ENCODE data around the gene DYNC1LI1. TPM values are rescaled to one million over a fixed set of nuclear protein-coding genes. Genes with fewer than 3 reads are reported as not detected.

DYNC1LI1 gene
- total RNA-seq, 4 donors from 2014 or later: 23.5 to 46.0 (median 26.5) TPM

GRCh38 chr3:32612547-32612946 lies 41.9 kb upstream of the DYNC1LI1 start:
- Histone ChIP-seq H3K27me3 (no peaks in the 10 kb centered on the region), H3K9me3 (no peaks in the 10 kb centered on the region), H3K4me3 (replicated peaks in 1 of 3) (no peak overlapping the region), H3K4me1 (no peaks in the 10 kb centered on the region), H3K27ac (no peak overlapping the region), H3K36me3 (no peaks in the 10 kb centered on the region)
- TF ChIP-seq, protein P1, sequence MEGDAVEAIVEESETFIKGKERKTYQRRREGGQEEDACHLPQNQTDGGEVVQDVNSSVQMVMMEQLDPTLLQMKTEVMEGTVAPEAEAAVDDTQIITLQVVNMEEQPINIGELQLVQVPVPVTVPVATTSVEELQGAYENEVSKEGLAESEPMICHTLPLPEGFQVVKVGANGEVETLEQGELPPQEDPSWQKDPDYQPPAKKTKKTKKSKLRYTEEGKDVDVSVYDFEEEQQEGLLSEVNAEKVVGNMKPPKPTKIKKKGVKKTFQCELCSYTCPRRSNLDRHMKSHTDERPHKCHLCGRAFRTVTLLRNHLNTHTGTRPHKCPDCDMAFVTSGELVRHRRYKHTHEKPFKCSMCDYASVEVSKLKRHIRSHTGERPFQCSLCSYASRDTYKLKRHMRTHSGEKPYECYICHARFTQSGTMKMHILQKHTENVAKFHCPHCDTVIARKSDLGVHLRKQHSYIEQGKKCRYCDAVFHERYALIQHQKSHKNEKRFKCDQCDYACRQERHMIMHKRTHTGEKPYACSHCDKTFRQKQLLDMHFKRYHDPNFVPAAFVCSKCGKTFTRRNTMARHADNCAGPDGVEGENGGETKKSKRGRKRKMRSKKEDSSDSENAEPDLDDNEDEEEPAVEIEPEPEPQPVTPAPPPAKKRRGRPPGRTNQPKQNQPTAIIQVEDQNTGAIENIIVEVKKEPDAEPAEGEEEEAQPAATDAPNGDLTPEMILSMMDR (IDR thresholded peaks at IDR 0.05): no peak
- no peak for TF ChIP-seq POLR2A (IDR thresholded peaks at IDR 0.05)
- DNase-seq: no peak
- intact Hi-C loops (cut with DNase I): no loop called here
- 74 to 91% methylated on average over 1 of the region's 1 CpG for WGBS, 2 donors

DNA sequence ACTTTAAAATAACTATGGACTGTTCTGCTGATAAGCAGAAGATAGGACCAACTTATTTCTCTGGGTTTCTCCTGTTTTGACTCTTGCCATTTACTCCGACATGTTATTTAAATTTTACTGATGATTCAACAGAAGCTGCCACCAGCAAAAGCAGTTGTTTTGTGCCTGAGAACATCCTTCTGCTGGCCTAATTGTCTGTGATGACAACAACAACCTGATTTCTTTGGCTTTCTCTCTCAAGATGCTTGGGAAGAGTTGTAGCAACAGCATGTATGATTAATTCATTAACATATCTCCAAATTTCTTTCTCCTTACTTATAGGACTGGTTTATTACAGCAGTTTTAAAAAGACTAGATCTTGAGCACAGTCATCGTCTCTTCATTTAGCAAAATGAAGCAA lies 36.9 kb upstream of the DYNC1LI1 start:
- H3K4me3 ChIP-seq (replicated peaks in 1 of 3): no peak overlapping the region
- DNase-seq: no peak
- no peaks in the 10 kb centered on the region for H3K9me3 ChIP-seq
- H3K4me1 ChIP-seq: no peaks in the 10 kb centered on the region
- TF ChIP-seq, protein P1 (IDR thresholded peaks at IDR 0.05): no peak
- TF ChIP-seq POLR2A (IDR thresholded peaks at IDR 0.05): no peak
- 98 to 99% methylated on average over 2 of the region's 2 CpGs for WGBS, 2 donors
- intact Hi-C loops (cut with DNase I): no loop called here
- H3K27me3 ChIP-seq: no peaks in the 10 kb centered on the region
- H3K27ac ChIP-seq: no peak overlapping the region
- no peaks in the 10 kb centered on the region for H3K36me3 ChIP-seq

DNA sequence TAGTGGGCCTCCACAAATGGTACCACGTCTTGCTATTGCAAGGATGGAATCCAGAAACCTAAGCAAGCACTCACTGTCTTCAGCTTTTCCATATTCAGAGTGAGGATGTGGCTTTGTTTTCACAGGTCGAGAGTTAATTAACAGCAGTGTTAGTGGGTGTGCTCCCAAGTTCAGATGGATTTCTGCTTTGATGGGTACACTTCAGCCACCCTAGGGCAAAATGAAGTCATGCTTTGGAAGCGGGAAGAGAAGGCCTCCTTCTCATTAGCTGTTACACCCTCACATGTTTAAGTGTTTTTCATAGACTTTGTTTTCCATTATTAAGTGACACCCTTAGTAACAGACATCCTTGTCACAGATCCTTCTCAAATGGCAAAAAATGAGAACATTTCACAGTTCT lies 36.3 kb upstream of the DYNC1LI1 start:
- no peak for DNase-seq
- Histone ChIP-seq H3K27me3 (no peaks in the 10 kb centered on the region), H3K9me3 (no peaks in the 10 kb centered on the region), H3K27ac (no peak overlapping the region), H3K4me1 (no peaks in the 10 kb centered on the region), H3K4me3 (replicated peaks in 1 of 3) (no peak overlapping the region), H3K36me3 (no peaks in the 10 kb centered on the region)
- 81 to 92% methylated on average over 3 of the region's 3 CpGs for WGBS, 2 donors
- TF ChIP-seq, protein P1 (IDR thresholded peaks at IDR 0.05): no peak
- no peak for TF ChIP-seq POLR2A (IDR thresholded peaks at IDR 0.05)
- intact Hi-C loops (cut with DNase I): no loop called here

GRCh38 chr3:32606277-32606676 lies 35.6 kb upstream of the DYNC1LI1 start:
- WGBS, 2 donors: 87 to 94% methylated on average over 3 of the region's 3 CpGs
- intact Hi-C loops (cut with DNase I): no loop called here
- TF ChIP-seq POLR2A (IDR thresholded peaks at IDR 0.05): no peak
- TF ChIP-seq, protein P1 (IDR thresholded peaks at IDR 0.05): no peak
- no peaks in the 10 kb centered on the region for H3K27me3 ChIP-seq
- no peak for DNase-seq
- no peaks in the 10 kb centered on the region for H3K36me3 ChIP-seq
- no peaks in the 10 kb centered on the region for H3K9me3 ChIP-seq
- H3K4me1 ChIP-seq: no peaks in the 10 kb centered on the region
- H3K4me3 ChIP-seq (replicated peaks in 1 of 3): no peak overlapping the region
- H3K27ac ChIP-seq: no peak overlapping the region

DNA sequence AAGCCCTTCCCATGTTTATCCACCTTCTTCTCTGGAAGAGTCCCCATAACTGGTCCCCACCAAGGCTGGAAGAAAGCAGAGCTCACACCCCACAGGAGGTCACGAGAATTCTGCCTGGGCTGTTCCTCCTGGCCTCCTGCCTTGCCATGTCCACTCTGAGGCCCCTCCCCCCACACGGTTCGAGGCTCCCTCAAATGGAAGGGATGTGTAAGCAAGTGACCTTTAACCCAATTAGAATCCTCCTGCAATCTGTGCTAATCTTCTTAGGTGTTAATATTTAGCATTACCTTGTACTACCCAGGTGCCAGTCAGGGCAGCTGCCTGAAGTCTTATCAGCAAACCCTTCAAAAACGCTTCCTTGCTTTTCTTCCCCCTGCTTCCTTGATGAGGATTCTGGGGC lies 32.4 kb upstream of the DYNC1LI1 start:
- H3K27me3 ChIP-seq: no peaks in the 10 kb centered on the region
- 48 to 55% methylated on average over 4 of the region's 4 CpGs for WGBS, 2 donors
- H3K9me3 ChIP-seq: no peaks in the 10 kb centered on the region
- no peaks in the 10 kb centered on the region for H3K36me3 ChIP-seq
- no peak overlapping the region for H3K27ac ChIP-seq
- TF ChIP-seq, protein P1 (IDR thresholded peaks at IDR 0.05): no peak
- no peak for TF ChIP-seq POLR2A (IDR thresholded peaks at IDR 0.05)
- no peaks in the 10 kb centered on the region for H3K4me1 ChIP-seq
- no peak overlapping the region for H3K4me3 ChIP-seq (replicated peaks in 1 of 3)
- DNase-seq: no peak
- intact Hi-C loops (cut with DNase I): no loop called here
